ENCODE results near the gene SLC9A9. TPM values are rescaled to one million over a fixed set of nuclear protein-coding genes. Genes with fewer than 3 reads are reported as not detected.

Gene SLC9A9
- total and polyA plus RNA-seq, 2 donors from 2014 or later, result 3.7 to 16.5 TPM

- Histone ChIP-seq H3K4me1 (ENCODE audit: control insufficient read depth in 2 of 3, insufficient read depth in 2 of 3, low read depth in 1 of 3, low read length in 3 of 3) (no peaks in the 10 kb centered on the region), H3K9me3 (ENCODE audit: control insufficient read depth in 2 of 3, insufficient read depth in 1 of 3, low read length in 3 of 3) (no peaks in the 10 kb centered on the region), H3K27me3 (ENCODE audit: control insufficient read depth, insufficient read depth, low read length) (no peaks in the 10 kb centered on the region), H3K27ac (ENCODE audit: low read depth in 2 of 2, low read length in 2 of 2) (no peak overlapping the region), H3K4me3 (ENCODE audit: low read length in 3 of 3) (no peak overlapping the region), H3K9ac (ENCODE audit: low read length in 3 of 3) (no peak overlapping the region), H3K36me3 (ENCODE audit: control insufficient read depth in 2 of 3, insufficient read depth in 3 of 3, low read length in 3 of 3) (no peaks in the 10 kb centered on the region)
- intact Hi-C loops (cut with DNase I), result no loop called here
- no peak for DNase-seq
- no peak for TF ChIP-seq CTCF (IDR thresholded peaks at IDR 0.05; ENCODE audit: borderline replicate concordance, extremely low read depth, insufficient read depth)
- FAIRE-seq, result no peak
Measured at GRCh38 chr3:143685491-143685890, 162.8 kb downstream of the SLC9A9 start.

- H3K9ac ChIP-seq (ENCODE audit: low read length in 3 of 3), result no peak overlapping the region
- H3K36me3 ChIP-seq (ENCODE audit: control insufficient read depth in 2 of 3, insufficient read depth in 3 of 3, low read length in 3 of 3), result no peaks in the 10 kb centered on the region
- intact Hi-C loops (cut with DNase I), result no loop called here
- H3K4me1 ChIP-seq (ENCODE audit: control insufficient read depth in 2 of 3, insufficient read depth in 2 of 3, low read depth in 1 of 3, low read length in 3 of 3), result peaks cover 0 to 4% (median 0%) of the 10 kb centered on the region in 3 donors
- no peak for TF ChIP-seq CTCF (IDR thresholded peaks at IDR 0.05; ENCODE audit: borderline replicate concordance, extremely low read depth, insufficient read depth)
- no peaks in the 10 kb centered on the region for H3K9me3 ChIP-seq (ENCODE audit: control insufficient read depth in 2 of 3, insufficient read depth in 1 of 3, low read length in 3 of 3)
- H3K4me3 ChIP-seq (ENCODE audit: low read length in 3 of 3), result no peak overlapping the region
- no peak overlapping the region for H3K27ac ChIP-seq (ENCODE audit: low read depth in 2 of 2, low read length in 2 of 2)
- DNase-seq, result peak in 2 of 5 donors; percentile 54 to 64
- H3K27me3 ChIP-seq (ENCODE audit: control insufficient read depth, insufficient read depth, low read length), result no peaks in the 10 kb centered on the region
- FAIRE-seq, result peak; percentile 89
Measured at GRCh38 chr3:143677430-143677829, 170.8 kb downstream of the SLC9A9 start.

GRCh38 chr3:143676747-143677146, 171.5 kb downstream of the SLC9A9 start:
- DNase-seq, result peak in 3 of 5 donors; percentile 22 to 65 (median 58)
- no peak for TF ChIP-seq CTCF (IDR thresholded peaks at IDR 0.05; ENCODE audit: borderline replicate concordance, extremely low read depth, insufficient read depth)
- Histone ChIP-seq H3K27ac (ENCODE audit: low read depth in 2 of 2, low read length in 2 of 2) (no peak overlapping the region), H3K9ac (ENCODE audit: low read length in 3 of 3) (no peak overlapping the region), H3K36me3 (ENCODE audit: control insufficient read depth in 2 of 3, insufficient read depth in 3 of 3, low read length in 3 of 3) (no peaks in the 10 kb centered on the region), H3K27me3 (ENCODE audit: control insufficient read depth, insufficient read depth, low read length) (no peaks in the 10 kb centered on the region), H3K4me1 (ENCODE audit: control insufficient read depth in 2 of 3, insufficient read depth in 2 of 3, low read depth in 1 of 3, low read length in 3 of 3) (peaks cover 0 to 4% (median 0%) of the 10 kb centered on the region in 3 donors), H3K4me3 (ENCODE audit: low read length in 3 of 3) (no peak overlapping the region), H3K9me3 (ENCODE audit: control insufficient read depth in 2 of 3, insufficient read depth in 1 of 3, low read length in 3 of 3) (no peaks in the 10 kb centered on the region)
- intact Hi-C loops (cut with DNase I), result no loop called here
- no peak for FAIRE-seq

- intact Hi-C loops (cut with DNase I), result no loop called here
- no peak overlapping the region for H3K27ac ChIP-seq (ENCODE audit: low read depth in 2 of 2, low read length in 2 of 2)
- H3K36me3 ChIP-seq (ENCODE audit: control insufficient read depth in 2 of 3, insufficient read depth in 3 of 3, low read length in 3 of 3), result no peaks in the 10 kb centered on the region
- FAIRE-seq (no peak), DNase-seq (peak in 1 of 5 donors; percentile 54)
- peaks cover 0 to 4% (median 0%) of the 10 kb centered on the region in 3 donors for H3K4me1 ChIP-seq (ENCODE audit: control insufficient read depth in 2 of 3, insufficient read depth in 2 of 3, low read depth in 1 of 3, low read length in 3 of 3)
- H3K9me3 ChIP-seq (ENCODE audit: control insufficient read depth in 2 of 3, insufficient read depth in 1 of 3, low read length in 3 of 3), result no peaks in the 10 kb centered on the region
- H3K9ac ChIP-seq (ENCODE audit: low read length in 3 of 3), result no peak overlapping the region
- H3K4me3 ChIP-seq (ENCODE audit: low read length in 3 of 3), result no peak overlapping the region
- no peak for TF ChIP-seq CTCF (IDR thresholded peaks at IDR 0.05; ENCODE audit: borderline replicate concordance, extremely low read depth, insufficient read depth)
- no peaks in the 10 kb centered on the region for H3K27me3 ChIP-seq (ENCODE audit: control insufficient read depth, insufficient read depth, low read length)
Measured at GRCh38 chr3:143676021-143676420, 172.2 kb downstream of the SLC9A9 start.
